Mucosa of descending colon (tissue), 3 donors: Measurements from ENCODE around the gene FOXD2. TPM values are rescaled to one million over a fixed set of nuclear protein-coding genes. Genes with fewer than 3 reads are reported as not detected.

Experiments used
- ATAC-seq: fragments of 200-7000 bp; cut with Tn5 transposase; one replicate; pipeline ENCODE4 v1.9.1; 2020; ENCODE audit warnings: mild to moderate bottlenecking, moderate library complexity
- DNase-seq, 3 donors: peaks; one replicate each; pipeline ENCODE4 v3.0.0-alpha.2; 2020
- H3K36me3 ChIP-seq: fragments of 200-600 bp; one replicate; pipeline ENCODE4 v1.8.0; 2021; ENCODE audit warnings: low read depth, mild to moderate bottlenecking
- H3K4me1 ChIP-seq: fragments of 200-600 bp; one replicate; pipeline ENCODE4 v1.8.0; 2021; ENCODE audit warnings: low read depth, mild to moderate bottlenecking
- H3K4me3 ChIP-seq: fragments of 200-600 bp; one replicate; pipeline ENCODE4 v1.8.0; 2021; ENCODE audit warnings: mild to moderate bottlenecking
- H3K9me3 ChIP-seq: fragments of 200-600 bp; one replicate; pipeline ENCODE4 v1.8.0; 2021; ENCODE audit warnings: mild to moderate bottlenecking
- intact Hi-C, 2 donors: fragments of 100-400 bp; cut with DNase I in 1 of 2; cut with micrococcal nuclease in 1 of 2; formaldehyde crosslinking; loops; one replicate each; pipeline versions ENCODE4 v1.11.0 to v1.11.1; 2022; cut with DNase I, micrococcal nuclease
- total RNA-seq, 3 donors: library from RNA; stranded (reverse); fragmentation: NEBNext Ultra II Directional in 2 of 3; extraction: Animal tissue kit (Norgen Biotek cat#: 25700) in 2 of 3; gene quantifications; one replicate each; pipeline versions ENCODE4 v1.2.1 to v1.2.4, GENCODE V29; 2021 to 2023
- TF ChIP-seq, protein P1 (sequence below): fragments of 200-600 bp; IDR thresholded peaks from one replicate; pipeline ENCODE4 v1.8.0; 2022; ENCODE audit warnings: antibody characterized with exemption, mild to moderate bottlenecking
- donor health status: DM: no; HTN: no; CAD: no; lungs with moderate emphysema.
- donor health status: DM: no; HTN: no; CAD: no.
- donor health status: DM: no; HTN: yes; CAD: no.

The FOXD2 gene
- total RNA-seq, 3 donors from 2014 or later = 7.7 to 24.8 (median 17.1) TPM

DNA sequence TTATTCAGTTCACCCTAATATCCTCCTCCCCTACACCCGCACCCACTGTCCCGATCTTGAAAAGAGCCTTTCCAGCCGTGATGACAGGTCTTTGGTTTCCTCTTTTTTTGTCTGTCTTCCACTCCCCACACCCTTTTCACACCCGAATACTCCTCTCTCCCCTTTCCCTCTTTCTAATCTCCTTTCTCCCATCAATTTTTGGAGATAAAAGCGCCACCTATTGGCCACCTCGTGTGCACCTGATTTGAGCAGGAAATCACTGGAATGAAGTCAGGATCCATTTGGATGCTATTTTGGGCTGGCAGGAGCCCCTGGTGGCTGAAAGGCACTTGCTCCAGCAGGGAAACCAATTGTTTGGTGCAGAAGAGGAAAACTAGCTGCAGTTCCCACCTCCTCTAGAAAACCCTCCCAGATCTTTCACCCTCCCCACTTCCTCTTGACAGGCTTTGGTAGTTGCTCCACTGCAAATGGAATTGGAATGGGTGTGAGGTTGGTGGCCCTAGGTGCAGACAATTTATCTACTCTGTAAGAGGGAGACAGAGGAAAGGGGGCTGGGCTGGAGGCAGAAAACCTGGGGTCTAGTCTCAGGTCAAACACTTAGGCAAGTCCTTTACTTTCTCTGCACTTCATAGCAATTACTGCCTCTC lies 13.4 kb upstream of the FOXD2 start:
- ATAC-seq (peak; percentile 56), DNase-seq (peak in 1 of 3 donors; percentile 58)
- Histone ChIP-seq H3K9me3 (no peaks in the 10 kb centered on the region), H3K4me3 (no peak overlapping the region), H3K4me1 (no peaks in the 10 kb centered on the region), H3K36me3 (no peaks in the 10 kb centered on the region)
- intact Hi-C loops = no loop called here
- TF ChIP-seq, protein P1, sequence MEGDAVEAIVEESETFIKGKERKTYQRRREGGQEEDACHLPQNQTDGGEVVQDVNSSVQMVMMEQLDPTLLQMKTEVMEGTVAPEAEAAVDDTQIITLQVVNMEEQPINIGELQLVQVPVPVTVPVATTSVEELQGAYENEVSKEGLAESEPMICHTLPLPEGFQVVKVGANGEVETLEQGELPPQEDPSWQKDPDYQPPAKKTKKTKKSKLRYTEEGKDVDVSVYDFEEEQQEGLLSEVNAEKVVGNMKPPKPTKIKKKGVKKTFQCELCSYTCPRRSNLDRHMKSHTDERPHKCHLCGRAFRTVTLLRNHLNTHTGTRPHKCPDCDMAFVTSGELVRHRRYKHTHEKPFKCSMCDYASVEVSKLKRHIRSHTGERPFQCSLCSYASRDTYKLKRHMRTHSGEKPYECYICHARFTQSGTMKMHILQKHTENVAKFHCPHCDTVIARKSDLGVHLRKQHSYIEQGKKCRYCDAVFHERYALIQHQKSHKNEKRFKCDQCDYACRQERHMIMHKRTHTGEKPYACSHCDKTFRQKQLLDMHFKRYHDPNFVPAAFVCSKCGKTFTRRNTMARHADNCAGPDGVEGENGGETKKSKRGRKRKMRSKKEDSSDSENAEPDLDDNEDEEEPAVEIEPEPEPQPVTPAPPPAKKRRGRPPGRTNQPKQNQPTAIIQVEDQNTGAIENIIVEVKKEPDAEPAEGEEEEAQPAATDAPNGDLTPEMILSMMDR = peak; percentile 46

DNA sequence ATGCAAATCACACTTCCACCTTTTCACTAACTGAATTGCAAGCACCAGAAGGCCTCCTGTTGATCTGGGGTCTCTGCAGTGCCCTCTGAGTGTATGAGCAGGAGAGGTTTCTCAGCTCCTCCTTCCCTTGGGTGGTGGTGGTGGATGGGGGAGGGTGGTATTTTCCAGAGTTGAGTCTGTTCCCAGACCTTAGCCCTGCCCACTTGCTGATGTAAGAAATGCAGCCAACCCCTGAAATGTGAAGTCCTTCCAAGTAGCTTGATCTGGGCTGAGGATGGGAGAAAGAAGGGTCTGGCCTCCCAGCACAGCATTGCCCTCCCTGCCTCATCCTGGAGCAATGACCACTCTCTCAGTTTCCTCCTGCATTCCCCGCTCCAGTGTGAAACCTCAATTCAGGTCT lies 6.3 kb upstream of the FOXD2 start:
- Histone ChIP-seq H3K4me1 (peaks cover 12% of the 10 kb centered on the region), H3K4me3 (no peak overlapping the region), H3K36me3 (no peaks in the 10 kb centered on the region), H3K9me3 (no peaks in the 10 kb centered on the region)
- TF ChIP-seq, protein P1 = no peak
- intact Hi-C loops = loop anchor here in 1 of 2 donors (5.0 kb wide), 1 partner anchor 276 kb away; no protein-coding TSS in a partner anchor
- no peak for DNase-seq
- ATAC-seq = no peak

- no peak overlapping the region for H3K4me3 ChIP-seq
- ATAC-seq (peak; percentile 75), DNase-seq (peak; percentile 84 to 95 (median 88))
- no peaks in the 10 kb centered on the region for H3K36me3 ChIP-seq
- peaks cover 12% of the 10 kb centered on the region for H3K4me1 ChIP-seq
- H3K9me3 ChIP-seq = no peaks in the 10 kb centered on the region
- intact Hi-C loops = loop anchor here in 1 of 2 donors (5.0 kb wide), 1 partner anchor 275 kb away; no protein-coding TSS in a partner anchor
- TF ChIP-seq, protein P1 = peak; percentile 52
Observed at GRCh38 chr1:47432071-47433036, 5.5 kb upstream of the FOXD2 start.

GRCh38 chr1:47433037-47433421 lies 4.8 kb upstream of the FOXD2 start:
- Histone ChIP-seq H3K9me3 (no peaks in the 10 kb centered on the region), H3K4me3 (no peak overlapping the region), H3K36me3 (no peaks in the 10 kb centered on the region), H3K4me1 (peaks cover 12% of the 10 kb centered on the region)
- DNase-seq (no peak), ATAC-seq (no peak)
- intact Hi-C loops = loop anchor here in 1 of 2 donors (5.0 kb wide), 1 partner anchor 274 kb away; no protein-coding TSS in a partner anchor
- TF ChIP-seq, protein P1 = no peak

DNA sequence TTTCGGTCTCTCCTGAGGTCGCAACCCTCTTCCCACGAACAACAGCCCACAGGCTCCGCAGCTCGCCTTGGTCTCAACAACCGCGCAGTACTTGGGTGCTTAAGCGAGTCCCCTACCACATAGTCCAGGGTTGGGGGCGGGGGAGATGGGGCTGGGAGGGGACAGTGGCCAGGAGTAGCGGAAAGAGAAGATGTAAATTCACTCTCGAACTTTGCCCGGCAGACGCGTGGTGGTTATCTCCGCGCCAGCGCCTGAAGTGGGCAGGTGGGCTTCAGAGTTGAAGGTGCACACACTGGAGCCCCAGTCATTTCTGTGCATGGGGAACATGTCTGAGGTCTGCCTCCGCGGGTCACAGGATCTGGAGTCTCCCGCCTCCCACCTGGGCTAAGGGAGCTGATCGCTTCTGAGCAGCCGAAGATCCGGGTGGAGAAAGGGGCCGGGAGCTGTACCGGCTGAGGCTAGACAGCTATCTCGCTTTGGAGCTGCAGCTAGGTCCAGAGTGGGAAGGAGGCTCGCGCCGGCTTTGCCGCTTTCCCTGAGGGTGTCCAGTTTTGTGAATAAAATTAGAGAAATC lies 4.3 kb upstream of the FOXD2 start:
- H3K36me3 ChIP-seq = no peaks in the 10 kb centered on the region
- TF ChIP-seq, protein P1 = no peak
- H3K9me3 ChIP-seq = no peaks in the 10 kb centered on the region
- peak in 2 of 3 donors; percentile 32 to 53 for DNase-seq
- H3K4me3 ChIP-seq = no peak overlapping the region
- H3K4me1 ChIP-seq = peaks cover 12% of the 10 kb centered on the region
- intact Hi-C loops = loop anchor here (2.0 to 5.0 kb wide), 2 partner anchors 274 to 293 kb away; no protein-coding TSS in a partner anchor
- ATAC-seq = no peak
